Neutrophil (primary cell): ENCODE results near the gene RNF225.

Experiments
- H3K27ac ChIP-seq: fragments of 200-600 bp; sonication (generic); 2 replicates; pipeline ENCODE4 v1.5.1; 2016; ENCODE audit warnings: mild to moderate bottlenecking, moderate library complexity
- H3K27me3 ChIP-seq: fragments of 200-600 bp; sonication (generic); 2 replicates; pipeline ENCODE4 v1.6.0; 2016; ENCODE audit warnings: mild to moderate bottlenecking
- H3K36me3 ChIP-seq: fragments of 200-600 bp; sonication (generic); 2 replicates; pipeline ENCODE4 v1.5.1; 2017
- H3K4me1 ChIP-seq, 2 experiments: fragments of 200-600 bp in 1 of 2; sonication (generic) in 1 of 2; 1 replicate in 1 of 2; 2 replicates in 1 of 2; pipeline versions ENCODE4 v1.5.1 to v1.6.1; 2013 to 2016; ENCODE audit warnings: low read depth in 1 of 2, low read length in 1 of 2, mild to moderate bottlenecking in 1 of 2, moderate library complexity in 1 of 2; ENCODE audit not compliant: control insufficient read depth in 1 of 2, insufficient read depth in 1 of 2
- H3K4me3 ChIP-seq, 2 experiments: fragments of 200-600 bp in 1 of 2; sonication (generic) in 1 of 2; 1 replicate in 1 of 2; 2 replicates in 1 of 2; pipeline ENCODE4 v1.5.1; 2013 to 2016; ENCODE audit warnings: low read depth in 1 of 2, low read length in 1 of 2, mild to moderate bottlenecking in 1 of 2, moderate library complexity in 1 of 2
- H3K9me3 ChIP-seq: fragments of 200-600 bp; sonication (generic); 2 replicates; pipeline ENCODE4 v1.5.1; 2016
- CTCF ChIP-seq: fragments of 200-600 bp; sonication (generic); IDR thresholded peaks from 2 replicates; pipeline ENCODE4 v1.5.1; 2016; ENCODE audit warnings: antibody characterized with exemption

The RNF225 gene

DNA sequence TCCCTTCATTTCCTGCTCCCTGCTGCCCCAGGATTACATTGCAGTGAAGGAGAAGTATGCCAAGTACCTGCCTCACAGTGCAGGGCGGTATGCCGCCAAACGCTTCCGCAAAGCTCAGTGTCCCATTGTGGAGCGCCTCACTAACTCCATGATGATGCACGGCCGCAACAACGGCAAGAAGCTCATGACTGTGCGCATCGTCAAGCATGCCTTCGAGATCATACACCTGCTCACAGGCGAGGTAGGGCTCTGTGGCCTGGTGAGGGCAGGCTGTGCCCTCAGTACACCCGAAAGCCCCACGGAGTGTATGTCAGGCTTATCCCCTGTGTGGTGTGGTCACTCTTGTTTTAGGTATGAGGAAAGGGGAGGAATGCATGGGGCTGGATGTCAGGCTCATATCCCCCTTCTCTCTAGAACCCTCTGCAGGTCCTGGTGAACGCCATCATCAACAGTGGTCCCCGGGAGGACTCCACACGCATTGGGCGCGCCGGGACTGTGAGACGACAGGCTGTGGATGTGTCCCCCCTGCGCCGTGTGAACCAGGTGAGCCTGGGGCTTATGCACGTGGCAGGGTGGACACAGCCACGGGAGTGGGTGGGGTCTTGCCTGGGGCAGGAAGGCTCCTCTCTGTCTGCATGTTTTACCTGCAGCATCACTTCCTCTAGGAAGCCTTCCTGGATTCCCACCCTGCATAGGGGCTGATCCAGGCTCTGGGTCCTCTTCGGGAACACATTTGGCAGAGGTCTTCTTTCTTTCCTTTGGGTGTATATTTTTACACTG is 2.3 kb upstream of the RNF225 start:
- peaks cover 0 to 3% of the 10 kb centered on the region in 2 experiments for H3K4me1 ChIP-seq
- H3K36me3 ChIP-seq, result peaks cover 24% of the 10 kb centered on the region
- H3K27ac ChIP-seq, result no peak overlapping the region
- no peak for TF ChIP-seq CTCF
- peaks cover 34% of the 10 kb centered on the region for H3K27me3 ChIP-seq
- no peak overlapping the region for H3K4me3 ChIP-seq
- H3K9me3 ChIP-seq, result no peaks in the 10 kb centered on the region

DNA sequence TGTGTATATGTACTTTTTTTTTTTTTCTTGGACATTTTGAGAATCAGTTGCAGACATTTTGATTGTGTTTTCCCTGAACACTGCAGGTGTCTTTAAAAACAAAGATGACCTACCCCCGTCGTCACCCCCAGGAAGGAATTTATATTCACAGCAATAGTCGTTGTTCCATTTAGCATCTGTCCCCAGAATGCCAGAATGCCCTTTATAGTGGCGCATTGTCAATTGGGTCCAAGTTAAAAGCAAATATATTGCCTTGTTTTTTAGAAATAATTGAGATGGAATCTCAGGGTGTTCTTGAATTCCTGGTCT is 1.8 kb upstream of the RNF225 start:
- Histone ChIP-seq H3K27me3 (peaks cover 39% of the 10 kb centered on the region), H3K36me3 (peaks cover 24% of the 10 kb centered on the region), H3K9me3 (no peaks in the 10 kb centered on the region), H3K27ac (no peak overlapping the region), H3K4me3 (no peak overlapping the region), H3K4me1 (peaks cover 0 to 3% of the 10 kb centered on the region in 2 experiments)
- TF ChIP-seq CTCF, result no peak

- H3K27ac ChIP-seq, result no peak overlapping the region
- H3K4me3 ChIP-seq, result no peak overlapping the region
- H3K4me1 ChIP-seq, result peaks cover 0 to 3% of the 10 kb centered on the region in 2 experiments
- TF ChIP-seq CTCF, result no peak
- no peaks in the 10 kb centered on the region for H3K9me3 ChIP-seq
- H3K27me3 ChIP-seq, result peaks cover 50% of the 10 kb centered on the region
- peaks cover 24% of the 10 kb centered on the region for H3K36me3 ChIP-seq
Observed at GRCh38 chr19:58394821-58395219, 636 bp upstream of the RNF225 start.

GRCh38 chr19:58395979-58396627 is 647 bp downstream of the RNF225 start:
- Histone ChIP-seq H3K4me3 (no peak overlapping the region), H3K27me3 (peaks cover 51% of the 10 kb centered on the region), H3K36me3 (peaks cover 24% of the 10 kb centered on the region), H3K9me3 (no peaks in the 10 kb centered on the region), H3K4me1 (peaks cover 5 to 10% of the 10 kb centered on the region in 2 experiments), H3K27ac (no peak overlapping the region)
- TF ChIP-seq CTCF, result no peak

GRCh38 chr19:58396691-58397532 is 1.5 kb downstream of the RNF225 start:
- H3K27ac ChIP-seq, result no peak overlapping the region
- H3K27me3 ChIP-seq, result peaks cover 51% of the 10 kb centered on the region
- H3K9me3 ChIP-seq, result no peaks in the 10 kb centered on the region
- no peak overlapping the region for H3K4me3 ChIP-seq
- TF ChIP-seq CTCF, result no peak
- peaks cover 24% of the 10 kb centered on the region for H3K36me3 ChIP-seq
- H3K4me1 ChIP-seq, result peaks cover 5 to 13% of the 10 kb centered on the region in 2 experiments
